Hepatic stellate cell (primary cell): ENCODE results near the gene PLXNA4.

Experiments
- DNase-seq: peaks from one replicate; pipeline ENCODE4 v3.0.0; 2011; ENCODE audit warnings: low spot score

Gene PLXNA4

GRCh38 chr7:132240262-132240661 is 336.0 kb downstream of the PLXNA4 start:
- no peak for DNase-seq

GRCh38 chr7:132239422-132239994 is 336.8 kb downstream of the PLXNA4 start:
- no peak for DNase-seq

DNA sequence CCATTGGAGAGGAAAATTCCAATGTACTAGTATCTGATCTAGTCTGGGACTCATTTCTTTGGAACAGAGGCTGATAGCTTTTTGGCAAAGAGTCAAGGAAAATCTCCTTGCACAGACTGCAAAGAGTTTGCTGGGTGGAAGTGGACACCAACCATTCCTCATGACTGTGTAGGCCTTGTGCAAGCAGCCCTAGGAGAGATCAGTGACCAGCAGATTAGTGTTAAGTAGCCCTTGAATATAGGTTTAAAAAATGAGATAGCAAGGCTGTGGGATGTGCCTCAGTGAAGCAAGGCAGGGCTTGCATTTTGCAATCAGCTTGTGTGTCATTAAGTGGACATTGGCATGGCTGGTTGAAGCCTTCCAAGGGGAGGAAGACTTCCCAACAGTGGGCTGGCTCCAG is 341.6 kb downstream of the PLXNA4 start:
- no peak for DNase-seq

DNA sequence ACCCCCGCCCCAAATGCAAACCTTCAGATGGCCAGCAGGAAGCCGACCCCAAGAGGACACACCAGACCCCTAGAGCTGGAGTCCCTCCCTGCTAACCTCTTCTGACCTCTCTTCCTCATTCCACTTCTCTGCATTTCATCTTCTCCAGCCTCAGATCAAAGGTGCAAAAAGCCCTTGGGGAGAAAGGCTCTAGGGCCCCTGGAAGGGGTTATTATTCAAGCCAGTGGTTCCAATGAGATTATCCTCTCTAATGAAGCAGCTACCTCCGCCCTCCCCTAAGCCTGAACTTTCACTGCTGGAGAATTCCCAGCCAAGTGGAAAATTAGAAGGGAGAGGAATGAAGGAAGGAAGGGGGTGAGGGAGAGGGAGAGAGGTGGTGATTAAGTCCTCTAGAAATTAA is 343.9 kb downstream of the PLXNA4 start:
- no peak for DNase-seq

GRCh38 chr7:132230462-132230861 is 345.8 kb downstream of the PLXNA4 start:
- DNase-seq = no peak

DNA sequence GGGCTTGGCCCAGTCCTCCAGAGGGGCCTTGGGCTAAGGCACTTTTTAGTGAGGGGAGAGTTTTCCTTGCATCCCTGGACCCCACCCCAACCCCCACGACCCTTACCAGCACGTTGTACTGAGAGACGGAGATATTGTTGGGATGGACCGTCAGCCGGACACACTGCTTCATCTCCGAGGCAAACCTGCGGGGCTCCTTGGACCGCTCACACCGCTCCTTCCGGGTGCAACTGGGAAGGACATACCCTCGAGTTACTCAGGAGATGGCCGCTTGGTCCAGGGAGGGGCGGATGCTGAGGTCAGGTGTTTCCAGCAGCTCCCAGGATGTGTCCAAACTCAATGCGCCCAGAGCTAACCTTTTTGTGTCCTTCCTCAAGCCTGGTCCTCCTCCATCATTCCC is 348.0 kb downstream of the PLXNA4 start:
- no peak for DNase-seq

GRCh38 chr7:132226957-132227290 is 349.3 kb downstream of the PLXNA4 start:
- no peak for DNase-seq

- no peak for DNase-seq
Measured at GRCh38 chr7:132226046-132226956, 350.0 kb downstream of the PLXNA4 start.

- DNase-seq = no peak
Measured at GRCh38 chr7:132225216-132226030, 350.8 kb downstream of the PLXNA4 start.

DNA sequence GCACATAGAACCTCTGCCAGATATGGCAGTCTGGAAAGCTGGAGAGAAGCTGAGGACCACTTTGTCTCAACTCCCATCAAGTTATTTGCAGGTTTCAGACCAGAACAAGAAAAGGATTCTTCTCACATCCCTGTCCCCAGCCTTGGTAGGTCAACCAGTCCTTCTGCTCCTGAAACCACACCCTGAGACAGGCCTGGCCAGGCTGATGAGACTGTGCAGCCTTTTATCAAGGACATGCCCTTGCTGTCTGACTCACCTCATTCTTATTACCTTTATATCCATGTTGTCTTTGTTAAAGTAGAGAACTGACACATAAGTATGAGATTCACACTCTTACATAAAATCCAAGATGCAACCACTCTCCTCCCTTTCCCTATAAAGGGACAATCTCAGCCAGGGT is 354.9 kb downstream of the PLXNA4 start:
- DNase-seq = no peak

DNA sequence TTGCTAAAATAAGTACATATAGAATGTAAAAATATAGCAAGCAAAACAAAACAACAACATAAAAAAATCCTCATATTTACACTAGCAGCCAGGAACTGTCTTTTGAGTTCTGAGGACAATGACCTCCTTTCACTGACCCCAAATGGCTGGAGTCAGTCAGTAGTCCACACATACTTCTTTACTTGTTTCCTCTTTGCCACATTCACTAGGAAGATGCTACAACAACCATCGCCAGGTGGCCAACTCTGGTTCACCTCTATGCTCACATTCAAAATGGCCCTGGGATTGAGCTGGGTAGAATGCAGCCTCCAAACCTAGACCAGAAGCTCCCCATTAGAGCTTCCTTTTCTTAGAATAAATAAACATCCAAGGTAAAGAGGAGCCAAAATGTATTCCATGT is 356.2 kb downstream of the PLXNA4 start:
- no peak for DNase-seq

DNA sequence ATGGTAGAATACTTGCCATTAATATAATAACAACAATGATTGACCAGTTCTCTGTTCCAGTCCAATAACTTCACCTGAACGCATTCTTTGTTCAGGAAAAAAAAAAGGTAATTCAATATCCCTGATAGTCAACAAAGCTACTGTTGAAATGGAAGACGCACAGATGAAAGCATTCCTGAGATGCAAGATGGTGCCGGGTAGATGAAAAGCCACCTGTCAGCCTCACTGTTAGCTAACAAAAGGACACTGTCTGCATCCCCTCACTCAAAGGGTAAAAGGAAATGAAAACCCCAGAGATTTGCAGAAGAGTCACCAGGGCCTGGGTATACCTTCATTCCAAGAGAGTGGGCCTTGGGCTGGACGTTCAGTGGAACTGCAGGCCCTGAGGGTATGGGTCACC is 357.4 kb downstream of the PLXNA4 start:
- DNase-seq = no peak

DNA sequence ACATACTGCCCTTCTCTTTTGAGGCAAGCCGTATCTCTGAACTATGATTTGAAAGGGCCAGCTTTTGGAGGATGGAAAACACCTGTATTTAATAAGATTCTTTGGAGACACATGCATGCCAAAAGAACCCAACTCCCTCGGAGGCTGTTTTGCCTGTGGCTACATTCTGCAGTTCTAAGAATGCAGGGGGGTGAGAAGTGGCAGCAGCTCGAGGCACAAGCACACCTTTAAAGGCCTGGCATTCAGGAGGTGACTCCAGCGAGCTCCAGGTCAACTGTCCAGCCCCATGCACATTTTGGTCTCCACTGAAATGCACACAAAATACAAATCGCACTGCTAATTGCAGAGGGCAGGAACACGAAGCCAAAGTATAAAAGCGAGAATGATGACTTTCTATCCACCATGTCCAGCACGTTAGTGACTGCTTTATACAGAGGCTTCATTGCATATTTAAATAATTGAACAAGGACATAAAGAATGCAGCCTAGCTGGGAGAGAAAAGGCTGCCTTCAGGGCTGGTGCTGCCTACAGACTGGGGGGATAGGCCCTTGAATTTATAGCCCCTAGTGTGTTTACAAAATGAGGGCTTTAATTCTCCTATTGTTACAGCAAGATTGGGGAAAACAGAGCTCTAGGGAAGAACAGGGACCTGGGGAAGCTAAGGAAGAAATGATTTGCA is 359.3 kb downstream of the PLXNA4 start:
- DNase-seq = no peak

GRCh38 chr7:132214452-132214851 is 361.8 kb downstream of the PLXNA4 start:
- DNase-seq = no peak

- no peak for DNase-seq
Measured at GRCh38 chr7:132213583-132213982, 362.7 kb downstream of the PLXNA4 start.

DNA sequence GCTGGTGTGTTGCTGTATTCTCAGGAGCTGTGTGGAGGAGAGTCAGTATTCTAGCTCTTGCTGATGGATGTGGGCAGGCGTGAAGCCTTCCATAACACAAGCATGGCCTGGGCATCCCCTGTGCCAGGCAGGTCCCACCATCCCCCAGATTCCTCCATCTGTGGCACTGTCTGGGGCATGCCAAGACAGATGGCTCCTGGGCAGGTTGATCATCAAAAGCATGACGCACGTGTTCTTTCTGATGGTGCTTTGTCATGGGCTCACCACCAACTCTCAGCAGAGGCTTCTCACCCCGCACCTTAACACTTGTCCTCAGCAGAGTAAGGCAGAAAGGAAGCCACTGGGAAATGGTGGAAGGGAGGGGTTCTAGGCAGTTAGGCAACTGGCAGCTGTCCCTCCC is 364.3 kb downstream of the PLXNA4 start:
- no peak for DNase-seq

DNA sequence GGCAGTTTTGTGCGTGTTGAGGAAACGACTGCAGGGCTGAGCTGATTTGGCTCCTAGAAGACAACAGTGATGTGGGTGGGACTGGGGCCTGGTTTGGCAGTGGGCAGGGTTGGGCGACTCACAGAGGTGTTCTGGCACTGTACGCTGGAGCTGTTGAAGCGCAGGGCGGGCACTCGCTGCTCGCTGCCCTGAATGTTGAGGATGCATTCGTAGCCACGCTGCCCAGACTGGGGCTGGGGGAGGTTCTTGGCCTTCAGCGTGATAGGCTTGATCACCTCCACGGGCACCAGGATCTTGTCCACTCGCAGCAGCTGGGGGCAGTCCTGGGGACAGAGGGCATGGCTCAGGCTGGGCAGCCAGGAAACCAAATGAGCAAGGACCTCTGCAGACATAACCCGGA is 365.4 kb downstream of the PLXNA4 start:
- DNase-seq = no peak

- DNase-seq = no peak
Measured at GRCh38 chr7:132207782-132208181, 368.5 kb downstream of the PLXNA4 start.

DNA sequence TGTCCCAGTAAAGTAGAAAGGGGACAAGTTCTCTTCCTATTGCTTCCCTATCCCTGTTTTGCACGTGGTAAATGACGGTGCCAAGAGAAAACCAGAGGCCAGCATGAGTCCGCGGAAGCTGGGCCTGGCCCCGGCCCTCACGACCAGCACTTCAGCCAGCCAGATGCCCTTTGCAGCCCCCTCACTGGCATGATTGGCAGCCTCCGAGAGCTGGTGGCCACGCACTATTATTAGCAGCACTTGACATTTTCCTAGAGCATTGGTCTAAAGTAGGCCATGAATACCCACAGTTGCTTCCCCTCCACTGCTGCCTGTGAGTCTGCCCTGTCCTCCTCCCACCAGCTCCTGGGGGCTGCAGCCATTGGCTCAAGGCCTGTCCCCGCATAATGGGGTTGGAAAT is 369.1 kb downstream of the PLXNA4 start:
- DNase-seq = no peak

DNA sequence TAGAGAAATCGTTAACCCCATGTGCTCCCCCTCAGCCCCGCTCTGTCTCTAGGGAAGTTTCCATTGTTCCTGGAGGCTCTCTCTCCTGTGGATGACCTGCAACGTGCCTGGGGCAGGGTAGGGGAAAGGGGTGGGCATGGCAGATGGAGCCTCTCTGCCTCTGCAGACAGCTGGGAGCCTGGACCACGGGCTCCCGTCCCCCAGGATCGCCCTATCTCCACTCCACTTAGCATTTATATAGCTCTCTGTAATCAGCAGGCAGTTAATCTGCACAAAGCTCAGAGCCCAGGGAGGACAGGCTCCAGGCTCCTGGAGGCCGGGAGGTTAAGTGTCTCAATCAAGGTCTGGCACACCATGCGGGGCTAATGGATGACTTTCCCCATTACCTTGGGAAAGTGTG is 369.7 kb downstream of the PLXNA4 start:
- DNase-seq = no peak

DNA sequence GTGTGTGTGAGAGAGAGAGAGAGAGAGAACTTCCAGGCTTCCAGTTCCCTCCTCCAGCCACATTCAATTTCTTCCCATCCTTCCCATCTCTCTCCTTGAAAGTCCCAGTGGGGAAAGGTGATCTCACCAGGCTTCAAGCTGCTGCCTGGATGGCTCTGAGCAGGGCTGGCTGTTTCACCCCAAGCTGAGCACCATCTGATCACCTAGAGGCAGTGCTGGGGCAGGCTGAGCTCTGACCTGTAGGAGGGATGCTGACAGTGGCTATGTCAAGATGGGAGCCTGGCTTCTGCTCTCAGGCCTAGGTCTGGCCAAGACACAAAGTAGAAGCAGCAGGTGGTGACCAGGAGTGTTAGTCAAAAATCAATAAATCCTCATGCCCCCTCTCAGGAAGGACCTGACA is 370.8 kb downstream of the PLXNA4 start:
- DNase-seq = no peak

DNA sequence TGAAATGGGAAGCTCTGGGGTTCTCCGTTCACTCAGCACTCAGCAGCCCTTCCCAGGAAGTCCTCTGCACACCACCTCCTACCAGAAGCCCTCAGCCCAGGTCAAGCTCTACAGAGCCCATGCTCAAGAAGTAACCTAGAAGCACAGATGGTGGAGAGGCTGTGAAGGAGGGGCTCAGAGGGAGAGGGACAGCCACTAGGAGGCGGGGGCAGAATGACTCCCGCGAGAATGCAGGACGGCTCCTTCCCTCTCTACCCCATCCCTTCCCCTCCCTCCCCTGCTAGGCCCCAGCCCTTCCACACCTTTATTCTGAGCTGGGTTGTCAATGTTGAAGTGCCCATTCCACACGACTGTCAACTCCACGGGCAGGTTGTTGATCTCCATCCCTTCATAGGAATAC is 373.2 kb downstream of the PLXNA4 start:
- no peak for DNase-seq

DNA sequence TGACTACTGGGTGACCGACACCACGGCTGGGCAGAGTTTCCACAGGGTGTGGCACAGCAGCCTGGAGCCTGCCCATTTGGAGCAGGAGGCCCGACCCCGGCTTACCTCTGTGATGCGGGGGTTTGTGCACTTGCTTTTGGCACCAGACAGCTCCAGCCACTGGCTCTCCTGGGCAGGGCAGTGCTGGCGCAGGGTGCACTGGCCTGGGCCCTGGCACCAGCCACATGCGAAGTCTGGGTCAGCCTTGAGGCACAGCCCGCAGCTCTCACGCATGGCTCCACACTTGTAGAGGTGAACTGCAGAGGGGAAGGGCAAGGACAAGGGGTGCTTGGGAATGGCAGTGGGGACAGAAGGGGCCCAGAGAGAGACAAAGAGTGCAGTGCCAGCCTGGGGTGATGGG is 373.7 kb downstream of the PLXNA4 start:
- no peak for DNase-seq
